H1 (cell line): ENCODE data around the gene TP53I11. TPM values are rescaled to one million over a fixed set of nuclear protein-coding genes. Genes with fewer than 3 reads are reported as not detected.

Source experiments
- CBX5 ChIP-seq: fragments of 300-800, 300-1000 bp; sonication (generic); IDR thresholded peaks from 2 replicates; pipeline ENCODE4 v1.7.1; 2016; ENCODE audit warnings: antibody characterized with exemption, low read length, low read depth
- CEBPB ChIP-seq: IDR thresholded peaks from 2 replicates; pipeline ENCODE4 v1.6.1; 2012; ENCODE audit warnings: low read depth, low read length
- CHD7 ChIP-seq: fragments of 300-600 bp; sonication (generic); IDR thresholded peaks from 2 replicates; pipeline ENCODE4 v1.7.1; 2012; ENCODE audit warnings: low read length, moderate library complexity, mild to moderate bottlenecking, inconsistent platforms; ENCODE audit not compliant: insufficient replicate concordance
- E2F6 ChIP-seq: IDR thresholded peaks from 2 replicates; pipeline ENCODE4 v1.6.1; 2012; ENCODE audit warnings: inconsistent platforms
- HDAC2 ChIP-seq, 2 experiments: fragments of 300-600 bp in 1 of 2; sonication (generic) in 1 of 2; IDR thresholded peaks; 2 replicates each; pipeline ENCODE4 v1.6.1; 2011 to 2012; ENCODE audit warnings: low read depth in 2 of 2, low read length in 2 of 2, mild to moderate bottlenecking in 2 of 2, moderate library complexity in 2 of 2, borderline replicate concordance in 1 of 2, inconsistent platforms in 1 of 2
- POLR2AphosphoS5 ChIP-seq: IDR thresholded peaks from 2 replicates; pipeline ENCODE4 v1.6.1; 2011; ENCODE audit warnings: low read depth, low read length
- POU5F1 ChIP-seq: IDR thresholded peaks from 2 replicates; pipeline ENCODE4 v1.6.1; 2011; ENCODE audit warnings: low read depth, mild to moderate bottlenecking, low read length, moderate library complexity
- SIN3A ChIP-seq, 2 experiments: IDR thresholded peaks in 1 of 2; conservative IDR thresholded peaks in 1 of 2; 2 replicates each; pipeline ENCODE4 v1.6.1; 2011 to 2012; ENCODE audit warnings: low read length in 2 of 2, improper control_type of control experiment in 1 of 2, low read depth in 1 of 2, mild to moderate bottlenecking in 1 of 2
- polyA plus RNA-seq, 7 experiments: library from polyadenylated mRNA; depleted of rRNA in 3 of 7; stranded (reverse) in 5 of 7; unstranded in 2 of 7; fragments of >200 nt in 5 of 7; fragments of 200-250 nt in 2 of 7; gene quantifications; 1 replicate in 5 of 7; 2 replicates in 1 of 7; 4 replicates in 1 of 7; pipeline versions ENCODE4 v1.2.1 to v1.2.3, GENCODE V29; 2011 to 2013; ENCODE audit warnings: missing spikeins in 2 of 7, mixed read lengths in 2 of 7
- total RNA-seq: library from RNA; stranded (reverse); fragmentation: NEBNext Ultra II Directional; extraction: Animal tissue kit (Norgen Biotek cat#: 25700); gene quantifications from 2 replicates; pipeline ENCODE4 v1.2.1, GENCODE V29; 2021

The TP53I11 gene
- total and polyA plus RNA-seq, 2 of the 8 experiments (the other 6 are each of a cell fraction or from before 2014, with no cell fraction given) = 34.0 to 46.3 TPM

- TF ChIP-seq SIN3A (conservative IDR thresholded peaks at IDR 0.05 in 1 of 2, IDR thresholded peaks at IDR 0.05 in 1 of 2; ENCODE audit: low read depth in 1 of 2, low read length in 2 of 2) (no peak), CHD7 (no peak), CEBPB (no peak), POLR2AphosphoS5 (no peak), POU5F1 (no peak), E2F6 (no peak), CBX5 (no peak), HDAC2 (IDR thresholded peaks at IDR 0.05; ENCODE audit: borderline replicate concordance in 1 of 2, low read depth in 2 of 2, low read length in 2 of 2) (no peak)
Observed at GRCh38 chr11:44917741-44918140, 32.9 kb downstream of the TP53I11 start (continued).
